ENCODE data around the gene KRT12. TPM values are rescaled to one million over a fixed set of nuclear protein-coding genes. Genes with fewer than 3 reads are reported as not detected.

Gene KRT12
- total and polyA plus RNA-seq, 4 donors, result not detected

GRCh38 chr17:40850293-40850972 lies 16.6 kb downstream of the KRT12 start:
- no peak for TF ChIP-seq RAD21 (IDR thresholded peaks at IDR 0.05)
- TF ChIP-seq GABPA (IDR thresholded peaks at IDR 0.05 in 1 of 2, conservative IDR thresholded peaks at IDR 0.05 in 1 of 2), result no peak
- TF ChIP-seq ATF3 (IDR thresholded peaks at IDR 0.05), result no peak
- no peak for TF ChIP-seq MAX (IDR thresholded peaks at IDR 0.05)
- no peak for TF ChIP-seq FOXA1 (IDR thresholded peaks at IDR 0.05)
- TF ChIP-seq EGR1 (IDR thresholded peaks at IDR 0.05; ENCODE audit: low read depth in 2 of 2), result no peak
- no peak for TF ChIP-seq HNF4A (conservative IDR thresholded peaks at IDR 0.05)
- no peak for TF ChIP-seq FOXA2 (IDR thresholded peaks at IDR 0.05)
- no peak for TF ChIP-seq RXRA (IDR thresholded peaks at IDR 0.05)
- no peak for TF ChIP-seq SP1 (IDR thresholded peaks at IDR 0.05)
- TF ChIP-seq HNF4G (IDR thresholded peaks at IDR 0.05), result no peak
- TF ChIP-seq TAF1 (conservative IDR thresholded peaks at IDR 0.05), result no peak
- TF ChIP-seq NR2F2 (IDR thresholded peaks at IDR 0.05), result no peak
- no peak for TF ChIP-seq REST (IDR thresholded peaks at IDR 0.05)
- no peak for TF ChIP-seq YY1 (IDR thresholded peaks at IDR 0.05)
- H3K9me3 ChIP-seq (ENCODE audit: control insufficient read depth in 4 of 4, low read length in 3 of 4), result no peaks in the 10 kb centered on the region
- no peaks in the 10 kb centered on the region for H3K36me3 ChIP-seq (ENCODE audit: control insufficient read depth in 4 of 4, insufficient read depth in 3 of 4, low read depth in 1 of 4, low read length in 3 of 4)
- 92% methylated on average over 3 of the region's 3 CpGs for WGBS
- no peaks in the 10 kb centered on the region for H3K4me1 ChIP-seq (ENCODE audit: control insufficient read depth in 4 of 4, insufficient read depth in 4 of 4, low read length in 3 of 4)
- DNase-seq (ENCODE audit: low spot score), result no peak
- no peak overlapping the region for H3K9ac ChIP-seq (ENCODE audit: low read depth in 1 of 2, low read length in 2 of 2)
- peaks cover 0 to 3% (median 0%) of the 10 kb centered on the region in 4 donors for H3K27me3 ChIP-seq (ENCODE audit: control insufficient read depth in 4 of 4, insufficient read depth in 4 of 4, low read length in 3 of 4)
- no peak overlapping the region for H3K4me3 ChIP-seq (ENCODE audit: low read depth in 1 of 3, low read length in 3 of 3)
- no peak overlapping the region for H3K27ac ChIP-seq (ENCODE audit: low read depth in 1 of 2, low read length in 2 of 2)

GRCh38 chr17:40849723-40850122 lies 17.3 kb downstream of the KRT12 start:
- Histone ChIP-seq H3K27ac (ENCODE audit: low read depth in 1 of 2, low read length in 2 of 2) (no peak overlapping the region), H3K36me3 (ENCODE audit: control insufficient read depth in 4 of 4, insufficient read depth in 3 of 4, low read depth in 1 of 4, low read length in 3 of 4) (no peaks in the 10 kb centered on the region), H3K27me3 (ENCODE audit: control insufficient read depth in 4 of 4, insufficient read depth in 4 of 4, low read length in 3 of 4) (peaks cover 0 to 3% (median 0%) of the 10 kb centered on the region in 4 donors), H3K4me3 (ENCODE audit: low read depth in 1 of 3, low read length in 3 of 3) (no peak overlapping the region), H3K9ac (ENCODE audit: low read depth in 1 of 2, low read length in 2 of 2) (no peak overlapping the region), H3K9me3 (ENCODE audit: control insufficient read depth in 4 of 4, low read length in 3 of 4) (no peaks in the 10 kb centered on the region), H3K4me1 (ENCODE audit: control insufficient read depth in 4 of 4, insufficient read depth in 4 of 4, low read length in 3 of 4) (no peaks in the 10 kb centered on the region)
- DNase-seq (ENCODE audit: low spot score), result no peak
- TF ChIP-seq SP1 (IDR thresholded peaks at IDR 0.05) (no peak), GABPA (IDR thresholded peaks at IDR 0.05 in 1 of 2, conservative IDR thresholded peaks at IDR 0.05 in 1 of 2) (no peak), RAD21 (IDR thresholded peaks at IDR 0.05) (no peak), NR2F2 (IDR thresholded peaks at IDR 0.05) (no peak), TAF1 (conservative IDR thresholded peaks at IDR 0.05) (no peak), YY1 (IDR thresholded peaks at IDR 0.05) (no peak), HNF4A (conservative IDR thresholded peaks at IDR 0.05) (no peak), JUND (IDR thresholded peaks at IDR 0.05) (no peak), ZBTB33 (IDR thresholded peaks at IDR 0.05) (no peak), ATF3 (IDR thresholded peaks at IDR 0.05) (no peak), RXRA (IDR thresholded peaks at IDR 0.05) (no peak), FOXA2 (IDR thresholded peaks at IDR 0.05) (no peak), EGR1 (IDR thresholded peaks at IDR 0.05; ENCODE audit: low read depth in 2 of 2) (no peak), MAX (IDR thresholded peaks at IDR 0.05) (no peak), CTCF (IDR thresholded peaks at IDR 0.05; ENCODE audit: low read depth, low read length, missing input control) (no peak), FOXA1 (IDR thresholded peaks at IDR 0.05) (no peak)
- whole genome bisulfite sequencing, result 85% methylated on average over 4 of the region's 4 CpGs

All from liver (tissue), 9 donors.